ENCODE measurements around the gene PLAC1. TPM values are rescaled to one million over a fixed set of nuclear protein-coding genes. Genes with fewer than 3 reads are reported as not detected.

Gene PLAC1
- total RNA-seq, 1 experiment from 2014 or later, result 2.7 TPM

DNA sequence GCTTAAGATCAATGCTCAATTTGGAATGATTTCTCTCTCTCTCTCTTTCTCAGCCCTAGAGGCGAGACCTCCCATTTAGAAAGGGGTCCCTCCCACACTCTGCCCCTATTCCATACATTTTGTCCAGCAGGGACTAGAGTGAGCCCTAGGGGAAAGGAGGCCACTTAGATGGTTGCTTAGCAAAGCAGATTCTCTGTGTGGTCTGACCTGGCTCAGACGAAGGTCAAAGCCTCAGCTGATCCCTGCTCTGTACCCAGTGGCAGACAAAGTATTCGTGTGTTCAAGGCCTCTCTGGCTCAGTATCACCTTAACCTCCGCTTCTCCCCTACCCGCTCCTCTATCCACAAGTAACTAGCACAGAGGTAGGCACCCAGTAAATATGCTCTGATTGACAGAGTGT is 120.0 kb downstream of the PLAC1 start:
- BruUV-seq (replicated peaks), result no TSS peak
- Histone ChIP-seq H3K27me3 (replicated peaks; ENCODE audit: control insufficient read depth, insufficient read depth, low read length) (no peaks in the 10 kb centered on the region), H3K4me3 (ENCODE audit: low read depth, low read length) (no peak overlapping the region), H3K36me3 (ENCODE audit: control insufficient read depth, insufficient read depth, low read length) (no peaks in the 10 kb centered on the region), H3K9me3 (no peaks in the 10 kb centered on the region), H3K4me1 (peaks cover 10% of the 10 kb centered on the region)
- H3K36me3 Mint-ChIP-seq (ENCODE audit: insufficient read depth, unreplicated experiment), result peaks cover 5% of the 10 kb centered on the region
- intact Hi-C loops (cut with micrococcal nuclease; ENCODE audit: unreplicated experiment), result no loop called here
- TF ChIP-seq, protein P1, sequence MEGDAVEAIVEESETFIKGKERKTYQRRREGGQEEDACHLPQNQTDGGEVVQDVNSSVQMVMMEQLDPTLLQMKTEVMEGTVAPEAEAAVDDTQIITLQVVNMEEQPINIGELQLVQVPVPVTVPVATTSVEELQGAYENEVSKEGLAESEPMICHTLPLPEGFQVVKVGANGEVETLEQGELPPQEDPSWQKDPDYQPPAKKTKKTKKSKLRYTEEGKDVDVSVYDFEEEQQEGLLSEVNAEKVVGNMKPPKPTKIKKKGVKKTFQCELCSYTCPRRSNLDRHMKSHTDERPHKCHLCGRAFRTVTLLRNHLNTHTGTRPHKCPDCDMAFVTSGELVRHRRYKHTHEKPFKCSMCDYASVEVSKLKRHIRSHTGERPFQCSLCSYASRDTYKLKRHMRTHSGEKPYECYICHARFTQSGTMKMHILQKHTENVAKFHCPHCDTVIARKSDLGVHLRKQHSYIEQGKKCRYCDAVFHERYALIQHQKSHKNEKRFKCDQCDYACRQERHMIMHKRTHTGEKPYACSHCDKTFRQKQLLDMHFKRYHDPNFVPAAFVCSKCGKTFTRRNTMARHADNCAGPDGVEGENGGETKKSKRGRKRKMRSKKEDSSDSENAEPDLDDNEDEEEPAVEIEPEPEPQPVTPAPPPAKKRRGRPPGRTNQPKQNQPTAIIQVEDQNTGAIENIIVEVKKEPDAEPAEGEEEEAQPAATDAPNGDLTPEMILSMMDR (IDR thresholded peaks at IDR 0.05; ENCODE audit: insufficient read depth in 1 of 2, low read depth in 1 of 2, low read length in 1 of 2, severe bottlenecking in 1 of 2, unreplicated experiment in 1 of 2), result no peak
- no peak overlapping the region for H3K4me3 Mint-ChIP-seq (ENCODE audit: unreplicated experiment)
- DNase-seq, result no peak
- POLR2A ChIA-PET, result no interaction called here
- no peak overlapping the region for H3K27ac Mint-ChIP-seq (ENCODE audit: unreplicated experiment)
- H3K4me1 Mint-ChIP-seq (ENCODE audit: low read depth, unreplicated experiment), result peaks cover 17% of the 10 kb centered on the region
- H3K27me3 Mint-ChIP-seq (ENCODE audit: insufficient read depth, unreplicated experiment), result no peaks in the 10 kb centered on the region
- CTCF ChIA-PET, result no interaction called here
- no peaks in the 10 kb centered on the region for H3K9me3 Mint-ChIP-seq (ENCODE audit: unreplicated experiment)

DNA sequence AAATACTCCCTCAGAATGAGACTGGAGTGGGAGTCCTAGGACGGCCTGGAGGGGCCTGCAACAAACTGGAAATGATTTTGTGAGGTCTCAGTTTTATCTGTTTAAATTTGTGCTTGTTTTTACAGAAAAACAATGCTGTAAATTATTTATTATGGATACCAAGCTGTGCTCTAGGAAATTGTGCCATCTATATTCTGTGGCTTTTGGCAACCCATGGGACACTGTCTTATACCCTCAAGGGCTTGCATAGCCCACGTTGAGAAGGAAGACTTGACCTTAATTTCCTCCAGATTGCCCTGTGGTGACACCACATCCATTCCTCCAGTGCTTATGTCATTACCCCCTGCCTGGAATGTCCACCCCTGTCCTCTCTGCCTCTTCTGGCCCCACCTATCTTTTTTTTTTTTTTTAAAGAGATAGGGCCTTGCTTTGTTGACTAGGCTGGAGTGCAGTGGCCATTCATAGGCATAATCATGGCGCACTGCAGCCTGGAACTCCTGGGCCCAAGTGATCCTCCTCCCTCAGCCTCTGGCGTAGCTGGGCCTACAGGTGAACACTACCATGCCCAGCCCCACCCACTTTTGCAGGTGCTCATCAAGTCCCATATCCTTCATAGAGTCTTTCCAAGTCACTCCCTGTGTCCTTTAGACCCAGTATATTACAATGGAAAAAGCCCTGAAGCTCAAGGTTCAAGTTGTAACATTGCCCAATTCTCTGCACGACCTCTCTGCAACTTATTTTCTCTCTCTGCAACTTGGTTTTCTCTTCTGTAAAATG is 120.9 kb downstream of the PLAC1 start:
- no peak overlapping the region for H3K4me3 ChIP-seq (ENCODE audit: low read depth, low read length)
- Mint-ChIP-seq H3K9me3 (ENCODE audit: unreplicated experiment) (no peaks in the 10 kb centered on the region), H3K4me1 (ENCODE audit: low read depth, unreplicated experiment) (peaks cover 17% of the 10 kb centered on the region), H3K4me3 (ENCODE audit: unreplicated experiment) (peak overlapping the region; percentile 38), H3K27ac (ENCODE audit: unreplicated experiment) (peak overlapping the region; percentile 94), H3K27me3 (ENCODE audit: insufficient read depth, unreplicated experiment) (no peaks in the 10 kb centered on the region), H3K36me3 (ENCODE audit: insufficient read depth, unreplicated experiment) (peaks cover 9% of the 10 kb centered on the region)
- BruUV-seq (replicated peaks), result no TSS peak
- peaks cover 10% of the 10 kb centered on the region for H3K4me1 ChIP-seq
- peak; percentile 39 to 52 for DNase-seq
- H3K9me3 ChIP-seq, result no peaks in the 10 kb centered on the region
- no peaks in the 10 kb centered on the region for H3K36me3 ChIP-seq (ENCODE audit: control insufficient read depth, insufficient read depth, low read length)
- POLR2A ChIA-PET, result interaction anchor here (0.5 kb wide), 1 partner anchor 23 kb away, joined by 6 read pairs; no protein-coding TSS in a partner anchor
- TF ChIP-seq, protein P1 (IDR thresholded peaks at IDR 0.05; ENCODE audit: insufficient read depth in 1 of 2, low read depth in 1 of 2, low read length in 1 of 2, severe bottlenecking in 1 of 2, unreplicated experiment in 1 of 2), result no peak
- CTCF ChIA-PET, result interaction anchor here (0.7 kb wide), 1 partner anchor 400 kb away, joined by 3 read pairs; no protein-coding TSS in a partner anchor
- H3K27me3 ChIP-seq (replicated peaks; ENCODE audit: control insufficient read depth, insufficient read depth, low read length), result no peaks in the 10 kb centered on the region
- intact Hi-C loops (cut with micrococcal nuclease; ENCODE audit: unreplicated experiment), result no loop called here

DNA sequence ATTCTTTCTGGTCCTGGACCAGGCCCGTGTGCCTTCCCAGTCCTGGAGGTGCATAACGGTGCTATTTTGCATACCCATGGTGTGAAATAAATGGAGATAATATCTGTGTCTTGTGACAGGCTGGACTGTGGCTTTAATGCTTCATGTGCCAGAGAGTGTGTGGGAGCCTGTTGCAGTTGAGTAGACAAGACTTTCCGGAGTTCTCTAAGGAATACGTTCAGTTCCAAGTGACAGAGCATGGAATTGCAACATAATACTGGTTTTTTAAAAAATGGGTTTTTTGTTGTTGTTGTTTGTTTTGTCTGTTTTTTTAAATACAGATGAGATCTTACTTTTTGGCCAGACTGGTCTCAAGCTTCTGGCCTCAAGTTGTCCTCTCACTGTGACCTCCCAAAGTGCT is 124.3 kb downstream of the PLAC1 start:
- Mint-ChIP-seq H3K27me3 (ENCODE audit: insufficient read depth, unreplicated experiment) (no peaks in the 10 kb centered on the region), H3K9me3 (ENCODE audit: unreplicated experiment) (no peaks in the 10 kb centered on the region), H3K4me1 (ENCODE audit: low read depth, unreplicated experiment) (peaks cover 17% of the 10 kb centered on the region), H3K4me3 (ENCODE audit: unreplicated experiment) (no peak overlapping the region), H3K36me3 (ENCODE audit: insufficient read depth, unreplicated experiment) (peaks cover 9% of the 10 kb centered on the region), H3K27ac (ENCODE audit: unreplicated experiment) (no peak overlapping the region)
- no peak for DNase-seq
- no peaks in the 10 kb centered on the region for H3K27me3 ChIP-seq (replicated peaks; ENCODE audit: control insufficient read depth, insufficient read depth, low read length)
- TF ChIP-seq, protein P1 (IDR thresholded peaks at IDR 0.05; ENCODE audit: insufficient read depth in 1 of 2, low read depth in 1 of 2, low read length in 1 of 2, severe bottlenecking in 1 of 2, unreplicated experiment in 1 of 2), result no peak
- ChIA-PET POLR2A (no interaction called here), CTCF (no interaction called here)
- no peak overlapping the region for H3K4me3 ChIP-seq (ENCODE audit: low read depth, low read length)
- no TSS peak for BruUV-seq (replicated peaks)
- no peaks in the 10 kb centered on the region for H3K36me3 ChIP-seq (ENCODE audit: control insufficient read depth, insufficient read depth, low read length)
- intact Hi-C loops (cut with micrococcal nuclease; ENCODE audit: unreplicated experiment), result no loop called here
- no peaks in the 10 kb centered on the region for H3K9me3 ChIP-seq
- H3K4me1 ChIP-seq, result peaks cover 10% of the 10 kb centered on the region

Measured in Caco-2 (cell line).